ENCODE measurements around the gene ADAMTSL1.

DNA sequence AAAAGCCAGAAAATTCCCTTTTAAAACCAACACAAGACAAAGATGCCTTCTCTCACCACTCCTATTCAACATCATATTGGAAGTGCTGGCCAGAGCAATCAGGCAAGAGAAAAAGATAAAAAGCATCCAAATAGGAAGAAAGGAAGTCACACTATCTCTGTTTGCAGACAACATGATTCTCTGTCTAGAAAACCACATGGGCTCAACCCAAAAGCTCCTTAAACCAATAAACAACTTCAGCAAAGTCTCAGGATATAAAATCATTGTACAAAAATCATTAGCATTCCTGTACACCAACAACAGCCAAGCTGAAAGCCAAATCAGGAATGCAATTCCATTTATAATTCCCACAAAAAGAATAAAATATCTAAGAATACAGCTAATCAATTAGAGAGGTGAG, 112.0 kb downstream of the ADAMTSL1 start:
- TF ChIP-seq CTCF (IDR thresholded peaks at IDR 0.05) = no peak
- no peak for TF ChIP-seq POLR2A (IDR thresholded peaks at IDR 0.05)

Data from right lobe of liver (tissue), 4 donors.